ENCODE results near the gene CLCN4.

Gene CLCN4

DNA sequence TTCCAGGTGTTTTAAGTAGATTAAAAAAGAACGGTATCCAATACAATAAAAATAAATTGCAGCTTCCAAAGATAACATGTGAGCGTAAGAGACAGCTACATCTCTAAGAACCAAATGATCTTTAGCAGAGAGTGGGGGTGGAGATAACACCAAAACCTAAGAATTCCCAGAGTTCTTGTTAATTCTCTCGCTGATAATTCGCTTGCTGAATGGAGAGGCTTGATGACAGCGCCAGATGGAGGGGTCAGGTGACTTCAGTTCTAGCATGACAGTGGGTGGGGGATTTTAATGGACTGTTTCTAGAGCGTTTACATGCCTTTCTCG is 2.3 kb downstream of the CLCN4 start:
- Histone ChIP-seq H3K9me2 (ENCODE audit: low read depth, low read length) (no peaks in the 10 kb centered on the region), H3K79me2 (ENCODE audit: insufficient read depth, low read length) (no peaks in the 10 kb centered on the region), H4K20me1 (ENCODE audit: insufficient read depth, low read length) (no peaks in the 10 kb centered on the region), H3K27me3 (ENCODE audit: insufficient read depth, low read length) (no peaks in the 10 kb centered on the region), H3K9ac (ENCODE audit: low read length) (no peak overlapping the region; the same call in 1 of the 2 replicates), H3K27ac (ENCODE audit: low read depth, low read length, poor library complexity, severe bottlenecking) (no peak overlapping the region), H3K4me2 (ENCODE audit: low read length) (peak overlapping the region; percentile 91), H3K9me3 (ENCODE audit: low read length) (no peaks in the 10 kb centered on the region), H3F3A (ENCODE audit: insufficient read depth, low read length) (no peaks in the 10 kb centered on the region), H2AFZ (ENCODE audit: low read length) (no peak overlapping the region), H3K4me3 (ENCODE audit: low read depth, low read length, poor library complexity, severe bottlenecking) (peak overlapping the region; percentile 63), H3K4me1 (ENCODE audit: insufficient read depth, low read length, severe bottlenecking) (peaks cover 46% of the 10 kb centered on the region), H3K36me3 (ENCODE audit: insufficient read depth, low read length) (no peaks in the 10 kb centered on the region)
- TF ChIP-seq CTCF (IDR thresholded peaks at IDR 0.05; ENCODE audit: low read length), result no peak
- no peak for TF ChIP-seq EZH2 (IDR thresholded peaks at IDR 0.05; ENCODE audit: borderline replicate concordance, low read length)

DNA sequence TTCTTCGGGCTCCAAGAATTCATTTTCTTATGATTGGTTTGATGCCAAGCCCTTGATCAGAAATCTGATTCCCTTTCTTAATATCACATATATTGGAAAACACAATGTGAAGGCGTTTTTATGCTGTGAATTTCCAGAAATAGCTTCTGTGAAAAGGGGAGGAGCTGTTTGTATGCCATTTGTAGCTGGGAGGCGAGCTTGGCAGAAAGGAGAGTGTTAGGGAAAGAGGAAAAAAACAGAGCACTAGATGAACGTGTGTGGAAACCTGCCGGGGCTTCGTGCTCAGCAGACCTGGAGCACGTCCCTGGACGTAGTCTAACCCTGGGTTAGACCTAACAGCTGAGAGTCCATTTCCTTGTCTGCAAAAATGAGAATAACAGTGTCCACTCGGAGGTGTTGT is 3.4 kb downstream of the CLCN4 start:
- no peaks in the 10 kb centered on the region for H4K20me1 ChIP-seq (ENCODE audit: insufficient read depth, low read length)
- TF ChIP-seq CTCF (IDR thresholded peaks at IDR 0.05; ENCODE audit: low read length) (no peak), EZH2 (IDR thresholded peaks at IDR 0.05; ENCODE audit: borderline replicate concordance, low read length) (no peak)
- H3K4me3 ChIP-seq (ENCODE audit: low read depth, low read length, poor library complexity, severe bottlenecking), result no peak overlapping the region
- H3F3A ChIP-seq (ENCODE audit: insufficient read depth, low read length), result no peaks in the 10 kb centered on the region
- no peaks in the 10 kb centered on the region for H3K79me2 ChIP-seq (ENCODE audit: insufficient read depth, low read length)
- no peaks in the 10 kb centered on the region for H3K27me3 ChIP-seq (ENCODE audit: insufficient read depth, low read length)
- H3K27ac ChIP-seq (ENCODE audit: low read depth, low read length, poor library complexity, severe bottlenecking), result no peak overlapping the region
- H3K4me1 ChIP-seq (ENCODE audit: insufficient read depth, low read length, severe bottlenecking), result peaks cover 43% of the 10 kb centered on the region
- H2AFZ ChIP-seq (ENCODE audit: low read length), result no peak overlapping the region
- H3K36me3 ChIP-seq (ENCODE audit: insufficient read depth, low read length), result no peaks in the 10 kb centered on the region
- no peaks in the 10 kb centered on the region for H3K9me3 ChIP-seq (ENCODE audit: low read length)
- H3K9ac ChIP-seq (ENCODE audit: low read length), result no peak overlapping the region
- H3K9me2 ChIP-seq (ENCODE audit: low read depth, low read length), result no peaks in the 10 kb centered on the region
- H3K4me2 ChIP-seq (ENCODE audit: low read length), result no peak overlapping the region

DNA sequence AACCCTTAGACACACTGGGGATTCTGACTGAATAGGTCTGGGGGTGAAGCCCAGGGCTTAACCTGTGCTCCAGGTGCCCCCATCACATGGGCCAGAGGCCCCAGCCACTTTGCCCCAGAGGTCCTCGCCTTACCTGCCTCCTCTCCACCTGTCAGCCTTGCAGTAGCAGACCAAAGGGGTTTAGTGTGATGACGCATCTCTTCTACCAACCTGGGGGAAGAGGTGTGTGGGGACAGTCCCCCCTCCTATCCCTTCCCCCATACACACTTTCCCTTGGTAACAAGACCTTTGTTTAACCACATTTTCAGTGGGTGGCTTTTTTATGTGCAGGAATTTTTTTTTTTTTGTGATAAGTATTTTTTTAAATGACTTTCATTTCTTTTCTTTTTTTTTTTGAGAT is 6.3 kb downstream of the CLCN4 start:
- TF ChIP-seq EZH2 (IDR thresholded peaks at IDR 0.05; ENCODE audit: borderline replicate concordance, low read length), result no peak
- no peak for TF ChIP-seq CTCF (IDR thresholded peaks at IDR 0.05; ENCODE audit: low read length)
- Histone ChIP-seq H3K27me3 (ENCODE audit: insufficient read depth, low read length) (no peaks in the 10 kb centered on the region), H3F3A (ENCODE audit: insufficient read depth, low read length) (no peaks in the 10 kb centered on the region), H3K79me2 (ENCODE audit: insufficient read depth, low read length) (no peaks in the 10 kb centered on the region), H3K9ac (ENCODE audit: low read length) (no peak overlapping the region), H3K27ac (ENCODE audit: low read depth, low read length, poor library complexity, severe bottlenecking) (no peak overlapping the region), H3K36me3 (ENCODE audit: insufficient read depth, low read length) (no peaks in the 10 kb centered on the region), H3K9me3 (ENCODE audit: low read length) (no peaks in the 10 kb centered on the region), H3K4me1 (ENCODE audit: insufficient read depth, low read length, severe bottlenecking) (peaks cover 37% of the 10 kb centered on the region), H3K9me2 (ENCODE audit: low read depth, low read length) (no peaks in the 10 kb centered on the region), H3K4me2 (ENCODE audit: low read length) (no peak overlapping the region), H4K20me1 (ENCODE audit: insufficient read depth, low read length) (no peaks in the 10 kb centered on the region), H2AFZ (ENCODE audit: low read length) (no peak overlapping the region), H3K4me3 (ENCODE audit: low read depth, low read length, poor library complexity, severe bottlenecking) (no peak overlapping the region)

All from OCI-LY1 (cell line).